Measurements from ENCODE around the gene MORC3. TPM values are rescaled to one million over a fixed set of nuclear protein-coding genes. Genes with fewer than 3 reads are reported as not detected.

Gene MORC3
- total and polyA plus RNA-seq, 9 of the 15 experiments (the other 6 are each of a cell fraction or from before 2014, with no cell fraction given) = 12.7 to 53.7 (median 36.0) TPM

DNA sequence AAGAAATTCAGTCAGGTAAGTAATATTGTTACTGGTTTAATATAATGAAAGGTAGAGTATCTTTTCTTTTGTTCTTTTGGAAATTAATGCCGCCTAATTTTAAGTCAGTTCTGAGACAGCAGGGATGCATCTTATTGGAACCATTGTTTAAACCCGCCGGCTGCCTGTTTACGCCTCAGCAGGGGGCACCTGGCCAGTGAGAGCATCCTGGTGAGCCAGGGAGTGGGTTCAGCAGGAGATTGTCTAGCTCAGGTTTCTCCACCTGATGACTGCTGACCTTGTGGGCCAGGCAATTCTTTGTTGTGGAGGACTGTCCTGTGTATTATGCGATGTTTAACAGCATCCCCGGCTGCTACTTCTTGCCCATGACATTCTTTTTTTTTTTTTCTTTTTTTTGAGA is 95.4 kb downstream of the MORC3 start (continued):
- TF ChIP-seq, protein P1, sequence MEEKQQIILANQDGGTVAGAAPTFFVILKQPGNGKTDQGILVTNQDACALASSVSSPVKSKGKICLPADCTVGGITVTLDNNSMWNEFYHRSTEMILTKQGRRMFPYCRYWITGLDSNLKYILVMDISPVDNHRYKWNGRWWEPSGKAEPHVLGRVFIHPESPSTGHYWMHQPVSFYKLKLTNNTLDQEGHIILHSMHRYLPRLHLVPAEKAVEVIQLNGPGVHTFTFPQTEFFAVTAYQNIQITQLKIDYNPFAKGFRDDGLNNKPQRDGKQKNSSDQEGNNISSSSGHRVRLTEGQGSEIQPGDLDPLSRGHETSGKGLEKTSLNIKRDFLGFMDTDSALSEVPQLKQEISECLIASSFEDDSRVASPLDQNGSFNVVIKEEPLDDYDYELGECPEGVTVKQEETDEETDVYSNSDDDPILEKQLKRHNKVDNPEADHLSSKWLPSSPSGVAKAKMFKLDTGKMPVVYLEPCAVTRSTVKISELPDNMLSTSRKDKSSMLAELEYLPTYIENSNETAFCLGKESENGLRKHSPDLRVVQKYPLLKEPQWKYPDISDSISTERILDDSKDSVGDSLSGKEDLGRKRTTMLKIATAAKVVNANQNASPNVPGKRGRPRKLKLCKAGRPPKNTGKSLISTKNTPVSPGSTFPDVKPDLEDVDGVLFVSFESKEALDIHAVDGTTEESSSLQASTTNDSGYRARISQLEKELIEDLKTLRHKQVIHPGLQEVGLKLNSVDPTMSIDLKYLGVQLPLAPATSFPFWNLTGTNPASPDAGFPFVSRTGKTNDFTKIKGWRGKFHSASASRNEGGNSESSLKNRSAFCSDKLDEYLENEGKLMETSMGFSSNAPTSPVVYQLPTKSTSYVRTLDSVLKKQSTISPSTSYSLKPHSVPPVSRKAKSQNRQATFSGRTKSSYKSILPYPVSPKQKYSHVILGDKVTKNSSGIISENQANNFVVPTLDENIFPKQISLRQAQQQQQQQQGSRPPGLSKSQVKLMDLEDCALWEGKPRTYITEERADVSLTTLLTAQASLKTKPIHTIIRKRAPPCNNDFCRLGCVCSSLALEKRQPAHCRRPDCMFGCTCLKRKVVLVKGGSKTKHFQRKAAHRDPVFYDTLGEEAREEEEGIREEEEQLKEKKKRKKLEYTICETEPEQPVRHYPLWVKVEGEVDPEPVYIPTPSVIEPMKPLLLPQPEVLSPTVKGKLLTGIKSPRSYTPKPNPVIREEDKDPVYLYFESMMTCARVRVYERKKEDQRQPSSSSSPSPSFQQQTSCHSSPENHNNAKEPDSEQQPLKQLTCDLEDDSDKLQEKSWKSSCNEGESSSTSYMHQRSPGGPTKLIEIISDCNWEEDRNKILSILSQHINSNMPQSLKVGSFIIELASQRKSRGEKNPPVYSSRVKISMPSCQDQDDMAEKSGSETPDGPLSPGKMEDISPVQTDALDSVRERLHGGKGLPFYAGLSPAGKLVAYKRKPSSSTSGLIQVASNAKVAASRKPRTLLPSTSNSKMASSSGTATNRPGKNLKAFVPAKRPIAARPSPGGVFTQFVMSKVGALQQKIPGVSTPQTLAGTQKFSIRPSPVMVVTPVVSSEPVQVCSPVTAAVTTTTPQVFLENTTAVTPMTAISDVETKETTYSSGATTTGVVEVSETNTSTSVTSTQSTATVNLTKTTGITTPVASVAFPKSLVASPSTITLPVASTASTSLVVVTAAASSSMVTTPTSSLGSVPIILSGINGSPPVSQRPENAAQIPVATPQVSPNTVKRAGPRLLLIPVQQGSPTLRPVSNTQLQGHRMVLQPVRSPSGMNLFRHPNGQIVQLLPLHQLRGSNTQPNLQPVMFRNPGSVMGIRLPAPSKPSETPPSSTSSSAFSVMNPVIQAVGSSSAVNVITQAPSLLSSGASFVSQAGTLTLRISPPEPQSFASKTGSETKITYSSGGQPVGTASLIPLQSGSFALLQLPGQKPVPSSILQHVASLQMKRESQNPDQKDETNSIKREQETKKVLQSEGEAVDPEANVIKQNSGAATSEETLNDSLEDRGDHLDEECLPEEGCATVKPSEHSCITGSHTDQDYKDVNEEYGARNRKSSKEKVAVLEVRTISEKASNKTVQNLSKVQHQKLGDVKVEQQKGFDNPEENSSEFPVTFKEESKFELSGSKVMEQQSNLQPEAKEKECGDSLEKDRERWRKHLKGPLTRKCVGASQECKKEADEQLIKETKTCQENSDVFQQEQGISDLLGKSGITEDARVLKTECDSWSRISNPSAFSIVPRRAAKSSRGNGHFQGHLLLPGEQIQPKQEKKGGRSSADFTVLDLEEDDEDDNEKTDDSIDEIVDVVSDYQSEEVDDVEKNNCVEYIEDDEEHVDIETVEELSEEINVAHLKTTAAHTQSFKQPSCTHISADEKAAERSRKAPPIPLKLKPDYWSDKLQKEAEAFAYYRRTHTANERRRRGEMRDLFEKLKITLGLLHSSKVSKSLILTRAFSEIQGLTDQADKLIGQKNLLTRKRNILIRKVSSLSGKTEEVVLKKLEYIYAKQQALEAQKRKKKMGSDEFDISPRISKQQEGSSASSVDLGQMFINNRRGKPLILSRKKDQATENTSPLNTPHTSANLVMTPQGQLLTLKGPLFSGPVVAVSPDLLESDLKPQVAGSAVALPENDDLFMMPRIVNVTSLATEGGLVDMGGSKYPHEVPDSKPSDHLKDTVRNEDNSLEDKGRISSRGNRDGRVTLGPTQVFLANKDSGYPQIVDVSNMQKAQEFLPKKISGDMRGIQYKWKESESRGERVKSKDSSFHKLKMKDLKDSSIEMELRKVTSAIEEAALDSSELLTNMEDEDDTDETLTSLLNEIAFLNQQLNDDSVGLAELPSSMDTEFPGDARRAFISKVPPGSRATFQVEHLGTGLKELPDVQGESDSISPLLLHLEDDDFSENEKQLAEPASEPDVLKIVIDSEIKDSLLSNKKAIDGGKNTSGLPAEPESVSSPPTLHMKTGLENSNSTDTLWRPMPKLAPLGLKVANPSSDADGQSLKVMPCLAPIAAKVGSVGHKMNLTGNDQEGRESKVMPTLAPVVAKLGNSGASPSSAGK (IDR thresholded peaks at IDR 0.05) = no peak
- no peak for TF ChIP-seq XRCC4 (IDR thresholded peaks at IDR 0.05; ENCODE audit: extremely low read depth, insufficient read depth, insufficient read length)
- TF ChIP-seq HDAC1 (IDR thresholded peaks at IDR 0.05) = no peak
- TF ChIP-seq, protein P2, sequence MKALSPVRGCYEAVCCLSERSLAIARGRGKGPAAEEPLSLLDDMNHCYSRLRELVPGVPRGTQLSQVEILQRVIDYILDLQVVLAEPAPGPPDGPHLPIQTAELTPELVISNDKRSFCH (CRISPR knock-in tag; IDR thresholded peaks at IDR 0.05) = no peak
- TF ChIP-seq, protein P2 (tag; IDR thresholded peaks at IDR 0.05) = no peak
